ENCODE data around the gene CTAGE1. TPM values are rescaled to one million over a fixed set of nuclear protein-coding genes. Genes with fewer than 3 reads are reported as not detected.

The CTAGE1 gene
- polyA plus RNA-seq, 2 of the 4 experiments (the other 2 are of a cell fraction): 0.01 TPM; not detected in 1

GRCh38 chr18:22456547-22456946, 38.8 kb upstream of the CTAGE1 start (continued):
- TF ChIP-seq HMGXB4 (CRISPR knock-in tag; IDR thresholded peaks at IDR 0.05; ENCODE audit: borderline replicate concordance) (no peak), USF2 (IDR thresholded peaks at IDR 0.05) (no peak)

GRCh38 chr18:22456116-22456480, 38.4 kb upstream of the CTAGE1 start:
- no peak overlapping the region for H3K4me2 ChIP-seq
- ChIA-PET POLR2A (no interaction called here), CTCF (no interaction called here)
- TF ChIP-seq KDM1A (IDR thresholded peaks at IDR 0.05; ENCODE audit: low read depth) (no peak), EHF (CRISPR knock-in tag; IDR thresholded peaks at IDR 0.05) (no peak), ZC3H11A (IDR thresholded peaks at IDR 0.05) (no peak), PBX3 (IDR thresholded peaks at IDR 0.05) (no peak), HOXB5 (CRISPR knock-in tag; IDR thresholded peaks at IDR 0.05) (no peak), TFCP2L1 (CRISPR knock-in tag; IDR thresholded peaks at IDR 0.05) (no peak), JUNB (IDR thresholded peaks at IDR 0.05) (no peak), HEYL (CRISPR knock-in tag; IDR thresholded peaks at IDR 0.05) (no peak), EHMT2 (IDR thresholded peaks at IDR 0.05; ENCODE audit: low read depth) (no peak), RFX5 (IDR thresholded peaks at IDR 0.05) (no peak), EP300 (IDR thresholded peaks at IDR 0.05) (no peak), NPAS2 (CRISPR knock-in tag; IDR thresholded peaks at IDR 0.05; ENCODE audit: borderline replicate concordance) (no peak)
- ATAC-seq: no peak
- no peak overlapping the region for H3K4me3 ChIP-seq
- 84% methylated on average over 6 of the region's 6 CpGs for WGBS (ENCODE audit: missing lambda C conversion rate)
- DNase-seq (ENCODE audit: low read depth in 1 of 2, low spot score in 1 of 2): no peak
- H3K27ac ChIP-seq: no peak overlapping the region
- FAIRE-seq: no peak
- H3K4me1 ChIP-seq: peaks cover 9% of the 10 kb centered on the region
- no peaks in the 10 kb centered on the region; the same call in 2 of the 3 replicates for H3K9me3 ChIP-seq

GRCh38 chr18:22455425-22456115, 37.9 kb upstream of the CTAGE1 start:
- Histone ChIP-seq H3K27ac (no peak overlapping the region), H3K4me1 (peaks cover 3% of the 10 kb centered on the region), H3K4me3 (no peak overlapping the region), H3K9me3 (peaks cover 1% of the 10 kb centered on the region; the same call in 1 of the 3 replicates), H3K4me2 (no peak overlapping the region)
- DNase-seq (ENCODE audit: low read depth in 1 of 2, low spot score in 1 of 2) (no peak), ATAC-seq (no peak), FAIRE-seq (no peak)
- POLR2A ChIA-PET: no interaction called here
- CTCF ChIA-PET: no interaction called here
- 82% methylated on average over 3 of the region's 3 CpGs for WGBS (ENCODE audit: missing lambda C conversion rate)
- TF ChIP-seq ZNF302 (CRISPR knock-in tag; IDR thresholded peaks at IDR 0.05) (no peak), ELK1 (IDR thresholded peaks at IDR 0.05; ENCODE audit: low read depth, low read length) (no peak), POLR2AphosphoS2 (conservative IDR thresholded peaks at IDR 0.05; ENCODE audit: low read length) (no peak), MYC (IDR thresholded peaks at IDR 0.05; ENCODE audit: borderline replicate concordance, low read length) (no peak), MAX (IDR thresholded peaks at IDR 0.05) (no peak), HMGXB4 (CRISPR knock-in tag; IDR thresholded peaks at IDR 0.05; ENCODE audit: borderline replicate concordance) (no peak), RNF2 (IDR thresholded peaks at IDR 0.05; ENCODE audit: borderline replicate concordance, low read depth) (no peak), PBX3 (IDR thresholded peaks at IDR 0.05) (no peak), REST (IDR thresholded peaks at IDR 0.05) (no peak), HEYL (CRISPR knock-in tag; IDR thresholded peaks at IDR 0.05) (no peak), FOXS1 (CRISPR knock-in tag; IDR thresholded peaks at IDR 0.05) (no peak)
